ENCODE data around the gene GARIN5B.

DNA sequence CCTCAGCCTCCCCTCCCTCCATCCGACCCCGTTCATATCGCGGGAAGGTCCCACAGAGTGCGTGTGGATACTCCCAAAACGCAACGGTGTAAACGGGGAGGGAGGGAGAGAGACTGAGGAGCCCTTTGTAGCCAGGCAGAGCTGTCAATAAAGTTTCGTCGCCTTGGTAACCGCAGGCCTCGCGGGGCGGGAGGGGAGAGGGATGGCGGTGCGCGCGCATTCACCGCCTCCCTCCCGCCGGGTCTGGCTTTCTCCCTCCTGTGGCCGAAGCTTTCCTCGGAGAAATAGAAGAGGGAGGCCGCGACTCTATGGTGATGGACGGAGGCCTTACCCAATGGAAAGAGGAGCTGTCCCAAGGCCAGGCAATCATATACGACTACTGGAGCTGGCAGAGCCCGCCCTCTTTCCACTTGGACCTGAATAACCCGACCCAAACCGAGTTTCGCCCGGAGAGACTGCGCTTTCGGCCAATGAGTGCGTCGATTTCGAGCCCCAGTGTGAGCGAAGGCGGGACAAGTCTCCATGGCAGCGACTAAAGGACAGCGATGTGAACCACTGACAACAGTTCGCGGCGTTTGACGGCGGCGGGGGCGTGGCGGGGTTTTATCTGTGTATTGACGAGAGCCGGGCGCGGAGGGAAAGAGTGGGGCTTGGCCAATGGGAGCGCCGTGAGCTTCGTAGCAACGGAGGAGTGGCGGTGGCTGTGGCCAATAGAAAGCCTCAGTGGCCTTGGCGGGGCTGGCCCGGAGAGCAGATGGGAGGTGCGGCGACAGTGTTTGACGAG, 23.8 kb downstream of the GARIN5B start, which contains the start of gene KMT5C:
- TF ChIP-seq CTCF (IDR thresholded peaks at IDR 0.05) (peak; percentile 36 to 85 (median 77)), EP300 (IDR thresholded peaks at IDR 0.05) (no peak)

All from ovary (tissue), 3 donors.